ENCODE results near the gene XRCC6.
"Not testable (repeated sequence)": the region's sequence is repeated elsewhere in the genome, so short reads cannot be mapped to it uniquely, and the experiment has no call there.

XRCC6 gene

DNA sequence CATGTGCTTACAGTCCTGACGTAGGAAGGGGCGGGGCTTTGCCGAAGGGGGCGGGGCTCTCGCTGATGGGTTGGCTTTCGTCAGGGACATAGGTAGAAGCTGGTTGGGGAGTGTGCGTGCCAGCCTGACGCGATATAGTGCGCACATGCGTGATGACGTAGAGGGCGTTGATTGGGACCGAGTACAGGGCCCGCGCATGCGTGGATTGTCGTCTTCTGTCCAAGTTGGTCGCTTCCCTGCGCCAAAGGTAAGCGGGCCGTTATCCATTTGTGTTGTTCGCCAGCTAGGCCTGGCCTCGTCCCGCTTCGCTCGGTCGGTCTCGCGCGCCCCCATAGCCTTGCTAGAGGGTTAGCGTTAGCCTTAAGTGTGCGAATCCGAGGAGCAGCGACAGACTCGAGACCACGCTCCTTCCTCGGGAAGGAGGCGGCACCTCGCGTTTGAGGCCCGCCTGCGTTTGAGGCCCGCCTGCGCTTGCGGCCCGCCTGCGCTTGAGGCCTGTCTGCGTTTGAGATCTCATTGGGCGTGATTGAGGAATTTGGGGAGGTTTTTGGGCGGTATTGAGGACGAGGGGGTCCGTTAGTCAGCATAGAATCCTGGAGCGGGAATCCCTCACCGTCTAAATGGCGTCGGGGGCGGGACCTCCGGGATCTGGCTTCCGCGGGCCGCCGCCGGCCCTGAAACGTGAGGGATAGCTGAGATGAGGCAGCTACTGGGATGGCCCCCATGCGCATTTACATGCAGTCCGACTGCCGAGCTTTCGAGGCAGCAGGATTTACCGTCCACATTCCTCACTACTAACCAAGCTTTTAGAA, at the start of gene XRCC6:
Gene XRCC6 (plus strand): TSS at position 197 of the 812 bp plus-strand sequence. CDS start 710 bp downstream, outside the sequence.
- in situ Hi-C loops (cut with MboI; ENCODE audit: low sequenced_read_pairs): no loop called here

DNA sequence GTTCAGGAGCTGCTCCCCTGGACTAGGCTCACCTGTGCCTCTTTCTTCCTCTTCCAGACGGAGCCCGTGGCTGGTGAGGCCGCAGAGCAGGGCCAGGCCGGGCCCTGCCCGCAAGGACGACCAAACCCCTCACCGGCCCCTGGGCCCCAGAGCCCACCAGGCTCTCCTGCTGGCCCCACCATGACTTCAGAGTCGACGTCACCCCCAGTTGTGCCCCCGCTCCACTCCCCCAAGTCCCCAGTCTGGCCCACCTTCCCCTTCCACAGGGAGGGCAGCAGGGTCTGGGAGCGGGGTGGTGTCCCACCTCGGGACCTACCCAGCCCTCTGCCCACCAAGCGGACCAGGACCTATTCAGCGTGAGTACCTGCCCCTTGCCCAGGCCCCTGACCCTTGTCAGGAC, 49.3 kb upstream of the XRCC6 start:
- in situ Hi-C loops (cut with MboI; ENCODE audit: low sequenced_read_pairs): no loop called here

DNA sequence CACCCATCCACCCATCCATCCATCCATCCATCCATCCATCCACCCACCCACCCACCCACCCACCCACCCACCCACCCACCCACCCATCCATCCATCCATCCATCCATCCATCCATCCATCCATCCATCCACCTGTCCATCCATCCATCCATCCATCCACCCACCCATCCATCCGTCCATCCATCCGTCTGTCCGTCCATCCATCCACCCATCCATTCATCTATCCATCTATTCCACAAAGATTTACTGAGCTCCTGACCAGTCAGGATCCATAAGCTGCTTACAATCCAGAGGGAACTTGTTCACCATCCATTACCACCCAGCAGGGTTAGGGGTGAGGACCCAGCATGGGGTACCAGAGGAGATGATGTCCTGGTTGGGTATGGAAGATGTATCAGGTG, 48.8 kb upstream of the XRCC6 start:
- in situ Hi-C loops (cut with MboI; ENCODE audit: low sequenced_read_pairs): not testable (repeated sequence)

DNA sequence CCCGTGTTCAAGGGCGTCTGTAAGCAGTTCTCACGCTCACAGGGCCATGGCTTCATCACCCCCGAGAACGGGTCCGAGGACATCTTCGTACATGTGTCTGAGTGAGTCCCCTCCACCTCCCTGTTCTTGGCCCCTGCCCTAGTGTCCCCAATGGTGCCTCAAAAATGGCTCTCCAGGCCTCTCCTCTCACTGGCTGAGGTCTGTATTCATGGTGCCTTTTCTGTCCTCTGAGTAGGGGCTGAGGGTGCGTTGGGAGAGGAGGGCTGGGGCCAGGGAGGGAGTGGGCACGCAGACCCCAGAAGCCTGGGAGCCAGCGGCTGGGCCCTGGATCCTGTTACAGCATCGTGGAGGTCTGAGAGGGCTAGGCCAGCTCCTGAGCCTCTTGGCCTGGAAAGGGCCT, 47.4 kb upstream of the XRCC6 start:
- in situ Hi-C loops (cut with MboI; ENCODE audit: low sequenced_read_pairs): no loop called here

DNA sequence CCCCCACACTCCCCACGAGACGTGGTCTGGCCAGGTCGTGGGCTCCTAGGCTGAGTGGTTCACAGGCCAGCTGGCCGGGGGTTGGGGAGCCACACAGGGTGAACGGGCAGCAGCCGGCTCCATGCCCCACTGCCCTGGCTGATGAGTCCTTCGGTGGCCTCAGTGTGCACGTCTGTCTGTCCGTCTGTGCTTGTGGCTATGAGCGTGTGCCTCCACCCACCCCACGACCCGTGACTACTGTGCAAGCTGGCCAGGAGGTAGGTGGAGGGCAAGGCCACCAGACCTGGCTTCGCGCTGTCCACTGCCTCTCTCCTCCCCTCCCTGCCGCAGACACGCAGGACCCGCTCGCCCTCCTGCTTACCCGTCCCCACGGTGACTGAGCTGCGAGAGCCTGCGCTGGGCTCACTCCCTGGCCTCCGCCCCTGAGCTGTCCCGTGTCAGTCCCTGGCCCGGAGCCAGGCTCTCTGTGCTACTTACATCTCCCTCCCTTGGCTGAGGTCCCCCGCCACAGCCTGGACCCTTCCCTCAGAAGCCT, 46.2 kb upstream of the XRCC6 start:
- in situ Hi-C loops (cut with MboI; ENCODE audit: low sequenced_read_pairs): no loop called here

DNA sequence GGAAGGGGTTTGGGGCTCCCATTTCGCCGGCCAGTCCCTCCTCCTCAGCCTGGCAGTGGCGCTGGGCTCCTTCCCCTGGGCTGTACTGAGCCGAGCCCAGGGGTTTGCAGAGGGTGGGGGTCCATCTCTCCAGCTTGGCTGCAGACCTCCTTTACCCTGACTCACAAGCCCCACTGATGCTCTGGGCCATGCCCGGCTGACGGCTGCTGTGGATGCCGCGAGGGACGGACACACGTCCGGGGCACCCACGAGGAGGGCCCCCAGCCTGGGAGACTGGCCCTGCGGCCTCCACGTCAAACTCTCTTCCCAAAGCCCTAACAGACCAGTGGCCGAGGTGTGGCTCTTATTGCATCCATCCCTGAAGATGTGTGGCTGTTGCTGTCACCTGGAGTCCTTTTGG, 45.6 kb upstream of the XRCC6 start:
- in situ Hi-C loops (cut with MboI; ENCODE audit: low sequenced_read_pairs): no loop called here

DNA sequence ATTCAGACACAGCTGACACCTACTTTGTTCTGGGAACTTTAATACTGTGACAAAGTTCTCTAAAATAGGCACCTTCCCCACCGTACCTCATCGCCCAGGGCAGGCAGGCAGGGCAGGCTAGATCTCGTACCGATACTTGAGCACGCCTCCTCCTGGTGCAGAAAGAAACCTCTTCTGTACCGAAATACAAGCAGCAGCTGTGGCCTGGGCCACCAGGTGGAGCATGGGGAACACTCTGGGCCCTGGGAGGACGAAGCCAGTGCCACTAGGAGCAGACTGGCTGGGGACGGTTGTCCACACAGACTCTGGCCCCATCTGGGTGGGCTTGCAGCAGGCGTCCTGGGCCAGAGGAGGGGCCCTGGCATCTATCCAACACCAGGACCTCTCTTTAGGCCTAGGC, 44.2 kb upstream of the XRCC6 start:
- in situ Hi-C loops (cut with MboI; ENCODE audit: low sequenced_read_pairs): no loop called here

DNA sequence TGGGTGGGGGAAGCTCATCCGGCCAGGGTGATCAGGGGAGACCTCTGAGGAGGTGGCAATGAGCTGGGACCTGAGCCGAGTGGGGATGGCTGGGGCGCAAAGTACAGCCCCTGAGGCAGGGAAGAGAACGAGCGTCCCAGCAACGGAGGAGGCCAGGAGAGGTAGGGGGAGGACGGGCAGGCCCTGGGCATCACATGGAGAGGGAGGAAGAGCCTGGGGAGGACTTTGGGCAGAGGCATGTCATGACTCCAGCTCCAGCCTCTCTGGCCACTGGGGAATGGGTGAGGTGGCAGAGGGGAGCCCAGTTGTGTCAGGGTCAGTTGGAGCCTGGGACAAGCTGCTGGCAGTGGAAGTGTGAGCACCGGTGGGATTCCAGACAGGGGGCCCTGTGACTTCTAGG, 43.0 kb upstream of the XRCC6 start:
- in situ Hi-C loops (cut with MboI; ENCODE audit: low sequenced_read_pairs): no loop called here

DNA sequence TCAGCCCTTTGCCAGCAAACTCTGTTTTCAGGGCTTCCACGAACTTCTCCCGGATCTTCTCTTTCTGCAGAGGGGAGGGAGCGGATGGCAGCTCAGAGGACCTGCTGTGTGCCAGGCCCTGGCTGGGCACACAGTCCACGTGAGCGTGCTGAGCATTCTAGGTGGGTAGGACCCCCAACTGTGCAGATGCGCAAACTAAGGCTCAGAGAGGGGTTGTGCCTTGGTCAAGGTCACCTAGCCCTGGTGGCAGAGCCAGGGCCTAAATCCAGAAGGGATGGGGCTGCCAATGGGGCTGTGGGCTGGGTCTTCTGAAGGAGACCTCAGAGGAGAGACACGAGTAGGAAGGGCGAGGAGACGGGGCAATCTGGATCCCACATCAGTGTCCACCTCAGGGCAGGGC, 42.3 kb upstream of the XRCC6 start:
- in situ Hi-C loops (cut with MboI; ENCODE audit: low sequenced_read_pairs): no loop called here

DNA sequence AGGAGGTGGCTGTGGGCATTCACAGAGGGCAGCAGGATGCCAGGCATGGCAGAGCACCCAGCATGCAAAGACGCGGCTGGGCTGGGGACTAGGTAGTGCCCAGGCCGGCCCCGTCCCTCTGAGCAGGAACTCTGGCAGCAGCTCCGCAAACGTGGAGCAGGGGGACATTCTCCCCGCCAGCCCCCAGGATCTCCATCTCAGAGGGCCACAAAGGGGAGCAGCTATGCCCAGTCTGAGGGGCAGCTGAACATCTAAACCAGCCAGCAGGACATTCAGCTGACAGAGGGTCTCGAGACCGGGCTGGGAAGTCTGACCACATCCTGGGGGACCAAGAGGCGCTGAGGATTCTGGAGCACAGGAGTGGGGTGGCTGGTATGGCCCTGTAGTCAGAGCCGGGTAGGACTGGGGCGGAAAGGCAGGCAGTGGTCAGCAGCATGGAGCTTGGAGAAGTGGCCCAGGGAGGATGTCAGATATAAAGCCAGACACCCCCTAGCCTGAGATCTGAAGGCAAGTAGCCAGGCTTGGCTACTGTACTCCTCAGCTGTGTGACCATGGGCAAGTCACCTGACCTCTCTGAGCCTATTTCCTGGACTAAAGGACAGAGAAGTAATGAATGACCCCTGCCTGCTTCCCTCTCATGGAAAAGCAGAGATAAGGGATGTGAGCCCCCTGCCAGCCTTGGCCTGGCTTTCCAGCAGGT, 41.6 kb upstream of the XRCC6 start:
- in situ Hi-C loops (cut with MboI; ENCODE audit: low sequenced_read_pairs): no loop called here

DNA sequence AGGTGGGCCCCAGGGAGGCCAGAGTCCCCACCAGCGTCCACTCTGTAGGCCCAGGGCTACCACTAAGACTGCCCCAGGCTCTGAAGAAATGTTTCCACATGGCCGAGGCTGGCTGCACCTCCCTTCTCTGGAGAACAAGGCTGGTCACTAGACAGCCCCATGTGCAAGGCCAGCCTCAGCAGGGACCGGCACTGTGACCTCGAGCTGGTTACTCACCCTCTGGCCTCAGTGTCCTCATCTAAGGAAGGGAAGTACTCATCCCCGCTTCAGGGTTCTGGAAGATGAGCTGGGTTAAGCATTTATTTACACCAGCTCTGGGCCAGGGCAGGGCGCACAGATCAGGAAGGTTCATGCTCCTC, 41.1 kb upstream of the XRCC6 start:
- in situ Hi-C loops (cut with MboI; ENCODE audit: low sequenced_read_pairs): no loop called here

DNA sequence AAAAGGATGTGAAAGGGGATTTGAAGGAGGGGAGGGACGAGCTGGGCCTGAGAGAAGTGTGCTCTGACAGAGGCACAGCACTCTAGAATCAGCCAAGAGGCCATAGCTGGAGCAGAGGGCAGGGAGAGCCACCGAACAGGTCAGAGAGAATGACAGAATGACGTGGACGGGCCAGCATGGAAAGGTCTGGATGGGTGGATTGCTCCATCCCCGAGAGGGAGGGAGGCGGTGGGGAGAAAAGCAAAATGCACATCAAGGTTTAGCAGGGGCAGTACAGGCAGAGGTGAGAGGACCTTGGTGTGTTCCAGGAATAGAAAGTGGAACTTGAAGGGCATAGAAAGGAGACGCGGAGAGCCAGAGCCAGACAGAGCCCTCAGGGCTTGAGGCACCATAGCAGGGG, 38.4 kb upstream of the XRCC6 start:
- in situ Hi-C loops (cut with MboI; ENCODE audit: low sequenced_read_pairs): no loop called here

DNA sequence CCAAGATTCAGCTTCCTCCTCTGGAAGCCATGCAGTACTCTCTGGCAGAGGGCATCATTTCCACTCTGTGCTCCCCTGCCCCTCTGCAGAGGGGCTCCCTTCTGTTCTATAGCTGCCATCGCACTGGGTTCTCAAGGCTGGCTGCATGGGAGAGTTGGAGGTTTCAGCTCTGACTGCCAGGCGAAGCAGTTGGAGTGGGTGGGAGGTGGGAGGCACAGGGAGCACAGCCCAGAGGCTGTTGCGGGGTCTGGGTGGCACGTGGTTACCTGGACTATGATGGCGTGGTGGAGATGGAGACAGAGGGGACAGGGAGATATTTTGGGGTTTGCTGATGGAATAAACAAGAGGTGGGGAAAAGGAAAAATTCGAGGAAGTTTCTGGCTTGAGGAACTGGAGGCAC, 36.2 kb upstream of the XRCC6 start:
- in situ Hi-C loops (cut with MboI; ENCODE audit: low sequenced_read_pairs): no loop called here

DNA sequence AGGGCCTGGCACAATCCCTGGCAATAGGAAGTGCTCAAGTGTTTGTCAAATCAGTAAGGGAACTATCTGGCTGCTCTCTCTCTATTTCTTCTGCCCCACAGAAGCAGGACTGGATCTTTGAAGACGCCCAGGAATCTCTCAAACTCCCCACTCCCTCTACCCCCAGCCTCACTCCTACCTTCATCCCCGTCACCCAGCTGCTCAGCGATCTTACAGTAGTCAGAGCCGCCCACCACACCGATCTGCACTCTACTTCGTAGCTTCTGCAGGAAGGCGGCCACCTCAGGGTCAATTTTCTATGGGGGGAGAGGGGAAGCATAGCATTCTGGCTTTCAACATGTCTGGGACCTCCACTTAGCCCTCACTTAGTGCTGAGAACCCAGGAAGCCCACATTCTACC, 35.2 kb upstream of the XRCC6 start:
- in situ Hi-C loops (cut with MboI; ENCODE audit: low sequenced_read_pairs): no loop called here

DNA sequence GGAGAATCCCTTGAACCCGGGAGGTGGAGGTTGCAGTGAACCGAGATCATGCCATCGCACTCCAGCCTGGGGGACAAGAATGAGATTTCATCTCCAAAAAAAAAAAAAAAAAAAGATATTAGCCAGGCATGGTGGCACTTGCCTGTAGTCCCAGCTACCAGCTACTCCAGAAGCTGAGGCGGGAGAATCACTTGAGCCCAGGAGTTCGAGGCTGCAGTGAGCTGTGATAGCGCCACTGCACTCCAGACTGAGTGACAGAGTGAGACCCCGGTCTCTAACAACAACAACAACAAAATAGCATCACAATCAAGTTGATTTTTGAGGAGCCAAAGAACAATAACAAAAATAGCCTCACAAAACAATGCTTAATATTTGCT, 33.8 kb upstream of the XRCC6 start:
- in situ Hi-C loops (cut with MboI; ENCODE audit: low sequenced_read_pairs): no loop called here

DNA sequence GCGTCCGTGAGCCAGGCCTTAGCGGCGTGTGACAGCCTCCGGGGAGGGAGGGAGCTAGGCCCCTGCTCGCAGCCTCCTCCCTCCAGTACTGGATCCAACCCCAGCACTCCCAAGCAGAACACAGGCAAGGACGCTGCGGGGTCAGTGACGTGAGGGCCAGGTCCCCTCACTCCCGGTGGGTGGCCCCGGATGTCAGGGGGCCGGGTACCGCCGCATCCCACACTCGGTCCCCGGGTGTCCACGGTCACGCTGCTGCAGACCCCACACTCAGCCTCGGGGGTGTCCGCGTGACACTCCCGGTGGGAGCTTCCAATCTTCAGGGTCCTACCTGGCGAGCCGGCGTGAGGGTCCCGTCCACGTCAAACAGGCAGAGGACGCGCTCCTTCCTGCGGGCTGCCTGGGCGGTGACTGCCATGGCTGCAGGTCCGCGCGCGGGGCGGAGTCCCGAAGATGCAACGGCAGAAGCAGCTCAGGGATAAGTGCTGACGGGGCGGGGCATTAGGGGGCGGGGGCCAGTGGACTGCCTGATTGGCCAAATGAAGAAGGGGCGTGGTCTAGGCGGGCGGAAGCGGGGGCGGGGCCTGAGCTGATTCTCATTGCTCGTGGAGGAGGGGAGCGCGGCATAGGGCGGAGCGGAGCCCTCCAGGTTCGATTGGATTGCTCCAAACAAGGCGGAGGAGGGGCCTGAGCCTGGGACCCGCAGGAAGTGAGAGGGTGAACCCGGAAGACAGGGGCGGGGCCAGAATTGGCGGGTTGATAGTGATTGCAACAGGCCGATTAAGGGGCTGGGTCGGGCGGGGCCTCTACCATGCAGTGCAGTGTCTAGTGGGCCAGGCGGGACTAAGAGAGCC, 31.5 kb upstream of the XRCC6 start, which contains the start of gene PMM1:
Gene PMM1 (minus strand): TSS at position 450 of the 851 bp plus-strand sequence. CDS start 35 bp downstream, at position 415.
- in situ Hi-C loops (cut with MboI; ENCODE audit: low sequenced_read_pairs): no loop called here

DNA sequence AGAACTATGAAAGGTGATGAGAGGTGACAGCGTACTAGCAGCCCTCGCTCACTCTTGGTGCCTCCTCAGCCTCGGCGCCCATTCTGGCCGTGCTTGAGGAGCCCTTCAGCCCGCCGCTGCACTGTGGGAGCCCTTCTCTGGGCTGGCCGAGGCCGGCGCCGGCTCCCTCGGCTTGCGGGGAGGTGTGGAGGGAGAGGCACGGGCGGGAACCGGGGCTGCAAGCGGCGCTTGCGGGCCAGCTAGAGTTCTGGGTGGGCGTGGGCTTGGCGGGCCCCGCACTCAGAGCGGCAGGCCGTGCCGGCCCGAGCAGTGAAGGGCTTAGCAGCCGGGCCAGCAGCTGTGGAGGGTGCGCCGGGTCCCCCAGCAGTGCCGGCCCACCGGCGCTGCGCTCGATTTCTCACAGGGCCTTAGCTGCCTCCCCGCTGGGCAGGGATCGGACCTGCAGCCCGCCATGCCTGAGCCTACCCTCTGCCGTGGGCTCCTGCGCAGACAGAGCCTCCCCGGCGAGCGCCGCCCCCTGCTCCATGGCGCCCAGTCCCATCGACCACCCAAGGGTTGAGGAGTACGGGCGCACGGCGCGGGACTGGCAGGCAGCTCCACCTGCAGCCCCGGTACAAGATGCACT, 27.6 kb upstream of the XRCC6 start:
- in situ Hi-C loops (cut with MboI; ENCODE audit: low sequenced_read_pairs): not testable (repeated sequence)

DNA sequence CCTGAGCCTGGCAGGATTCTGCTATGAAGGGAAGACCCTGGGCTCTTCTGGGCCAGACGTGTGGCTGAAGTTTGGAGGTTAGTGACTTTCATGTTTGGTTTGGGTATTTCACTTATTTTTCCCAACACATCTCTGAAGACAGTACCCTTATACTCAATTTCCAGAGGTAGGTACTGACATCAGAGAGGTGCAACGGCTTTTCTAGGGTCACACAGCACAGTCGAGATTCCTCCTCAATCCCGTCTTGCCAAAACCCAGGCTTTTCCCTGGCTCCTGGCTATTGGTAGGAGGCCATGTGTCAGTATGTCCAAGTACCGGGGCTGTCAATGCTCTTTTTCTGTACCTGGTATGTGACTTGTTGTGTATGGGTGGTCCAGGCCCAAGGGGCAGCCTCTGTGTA, 25.4 kb upstream of the XRCC6 start:
- in situ Hi-C loops (cut with MboI; ENCODE audit: low sequenced_read_pairs): no loop called here

DNA sequence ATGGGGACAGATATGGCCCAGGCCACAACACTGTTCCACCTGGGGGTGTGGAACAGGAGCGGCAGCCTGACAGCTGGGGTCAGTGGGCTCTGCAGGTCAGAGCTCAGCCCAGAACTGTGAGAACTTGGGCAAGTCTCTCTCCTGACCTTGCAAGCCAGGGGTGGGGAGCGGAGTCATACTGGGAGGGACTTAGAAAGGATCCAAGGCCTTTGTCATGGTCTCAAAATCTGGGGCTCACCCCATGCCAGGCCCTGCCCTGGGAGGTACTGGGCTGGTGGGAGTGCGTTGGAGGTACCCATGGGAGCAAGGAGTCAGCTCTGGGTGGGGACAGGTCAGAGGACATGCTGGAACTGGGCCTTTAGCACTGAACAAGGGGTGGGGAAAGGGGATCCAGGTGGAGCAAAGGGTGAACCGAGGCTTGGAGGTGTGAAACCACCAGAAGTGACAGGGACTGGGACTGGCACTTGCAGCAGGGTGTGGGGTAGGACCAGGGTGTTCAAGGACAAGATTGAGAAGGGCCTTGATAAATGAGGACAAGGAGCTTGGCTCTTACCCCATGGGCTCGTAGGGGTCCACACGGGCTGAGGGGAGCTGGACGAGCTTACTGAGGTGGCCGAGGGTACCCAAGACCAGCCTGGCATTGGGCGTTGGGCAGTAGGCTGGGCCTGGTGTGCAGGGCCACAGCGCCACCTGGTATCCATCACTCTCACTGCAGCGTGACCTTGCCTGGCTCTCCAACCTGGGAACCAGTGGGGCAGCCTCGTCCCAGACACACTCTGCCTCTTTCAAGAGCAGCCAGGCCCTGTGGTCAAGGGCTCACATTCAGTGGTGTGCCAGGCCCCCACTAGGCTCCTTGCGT, 24.1 kb upstream of the XRCC6 start:
- in situ Hi-C loops (cut with MboI; ENCODE audit: low sequenced_read_pairs): no loop called here

DNA sequence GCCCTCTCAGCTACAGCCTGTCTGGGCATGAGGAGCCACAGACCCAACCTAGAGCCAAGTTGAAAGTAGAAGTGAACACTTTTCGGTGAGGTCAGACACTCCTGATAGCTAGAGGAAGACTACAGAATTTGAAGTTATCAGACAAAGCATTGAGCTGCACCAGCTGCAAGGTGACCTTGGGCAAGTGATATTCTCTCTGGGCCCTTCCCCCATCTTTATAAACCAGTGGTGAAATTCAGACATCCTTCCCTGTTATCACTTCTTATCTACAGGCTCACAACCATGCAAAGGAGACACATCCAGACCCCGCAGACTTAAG, 23.5 kb upstream of the XRCC6 start:
- in situ Hi-C loops (cut with MboI; ENCODE audit: low sequenced_read_pairs): no loop called here
